OCI-LY7 (cell line): ENCODE measurements around the gene FAM131B. TPM values are rescaled to one million over a fixed set of nuclear protein-coding genes. Genes with fewer than 3 reads are reported as not detected.

ENCODE experiments used
- BruUV-seq: library from RNA; stranded (reverse); fragments of 400-500 nt; replicated peaks from 2 replicates; lab custom pipeline; 2021; lab: Mats Ljungman, UMichigan
- CTCF ChIA-PET: fragments of 300-600 bp; sonication (Branson Sonifier 250); formaldehyde crosslinking; loops from one replicate; lab custom pipeline; 2022; ENCODE audit warnings: antibody characterized with exemption; ENCODE audit not compliant: unreplicated experiment; lab: Charles Lee
- POLR2A ChIA-PET: fragments of 300-600 bp; sonication (Branson Sonifier 250); formaldehyde crosslinking; loops from one replicate; lab custom pipeline; 2022; ENCODE audit warnings: antibody characterized with exemption; lab: Charles Lee
- DNase-seq: peaks from one replicate; pipeline ENCODE4 v3.0.0-alpha.2; 2015; ENCODE audit warnings: low spot score
- H2AFZ ChIP-seq: fragments of 200-600 bp; sonication (generic), shearing (Covaris generic); 2 replicates; pipeline ENCODE4 v1.6.1; 2014; ENCODE audit warnings: mild to moderate bottlenecking, antibody characterized with exemption, low read length, moderate library complexity
- H3K27ac ChIP-seq: fragments of 200-600 bp; sonication (generic); 2 replicates; pipeline ENCODE4 v1.5.1; 2014; ENCODE audit warnings: mixed run types, low read depth, mild to moderate bottlenecking, moderate library complexity, low read length, inconsistent platforms; ENCODE audit not compliant: poor library complexity, severe bottlenecking
- H3K36me3 ChIP-seq: fragments of 200-600 bp; sonication (generic); 2 replicates; pipeline ENCODE4 v1.6.1; 2014; ENCODE audit warnings: mild to moderate bottlenecking, antibody characterized with exemption, low read length, moderate library complexity, mixed read lengths; ENCODE audit not compliant: insufficient read depth
- H3K4me1 ChIP-seq: fragments of 200-600 bp; sonication (generic); 2 replicates; pipeline ENCODE4 v1.5.1; 2014; ENCODE audit warnings: mild to moderate bottlenecking, low read length; ENCODE audit not compliant: insufficient read depth, poor library complexity, severe bottlenecking
- H3K4me2 ChIP-seq: fragments of 200-600 bp; sonication (generic); 2 replicates; pipeline ENCODE4 v1.6.1; 2014; ENCODE audit warnings: mild to moderate bottlenecking, low read length
- H3K4me3 ChIP-seq: fragments of 200-600 bp; sonication (generic); 2 replicates; pipeline ENCODE4 v1.5.1; 2014; ENCODE audit warnings: mild to moderate bottlenecking, low read depth, low read length; ENCODE audit not compliant: poor library complexity, severe bottlenecking
- H3K79me2 ChIP-seq: fragments of 200-600 bp; sonication (generic); 2 replicates; pipeline ENCODE4 v1.6.1; 2016; ENCODE audit warnings: low read depth, mild to moderate bottlenecking, low read length, moderate library complexity, mixed read lengths; ENCODE audit not compliant: insufficient read depth
- H3K9me2 ChIP-seq: fragments of 200-600 bp; sonication (generic); 2 replicates; pipeline ENCODE4 v1.6.1; 2016; ENCODE audit warnings: mild to moderate bottlenecking, low read length, mixed read lengths; ENCODE audit not compliant: insufficient read depth
- H3K9me3 ChIP-seq: fragments of 200-600 bp; sonication (generic); 2 replicates; pipeline ENCODE4 v1.6.1; 2014; ENCODE audit warnings: mild to moderate bottlenecking, mixed run types, low read length, mixed read lengths
- H4K20me1 ChIP-seq: fragments of 200-600 bp; sonication (generic); 2 replicates; pipeline ENCODE4 v1.6.1; 2014; ENCODE audit warnings: mild to moderate bottlenecking, antibody characterized with exemption, low read length, moderate library complexity, mixed read lengths; ENCODE audit not compliant: insufficient read depth
- EZH2phosphoT487 ChIP-seq: fragments of 200-600 bp; sonication (generic); IDR thresholded peaks from 2 replicates; pipeline ENCODE4 v1.6.1; 2018; ENCODE audit warnings: low read depth, borderline replicate concordance, mild to moderate bottlenecking, mixed run types, antibody characterized with exemption, low read length, moderate library complexity, mixed read lengths
- intact Hi-C: fragments of 100-400 bp; cut with micrococcal nuclease; formaldehyde crosslinking; loops from one replicate; pipeline ENCODE4 v1.10.0; 2022; ENCODE audit not compliant: unreplicated experiment
- total RNA-seq, 2 experiments: library from RNA; depleted of rRNA in 1 of 2; stranded (reverse); fragments of >200 nt in 1 of 2; shearing (Covaris generic) in 1 of 2; gene quantifications; 2 replicates each; pipeline ENCODE4 v1.2.3, GENCODE V29; 2014 to 2022
- TF ChIP-seq, protein P1 (sequence below): fragments of 200-600 bp; sonication (generic); conservative IDR thresholded peaks from 2 replicates; pipeline ENCODE4 v1.5.1; 2014; ENCODE audit warnings: mild to moderate bottlenecking, antibody characterized with exemption, low read length, moderate library complexity, mixed read lengths

The FAM131B gene
- total RNA-seq, 2 experiments from 2014 or later: not detected

DNA sequence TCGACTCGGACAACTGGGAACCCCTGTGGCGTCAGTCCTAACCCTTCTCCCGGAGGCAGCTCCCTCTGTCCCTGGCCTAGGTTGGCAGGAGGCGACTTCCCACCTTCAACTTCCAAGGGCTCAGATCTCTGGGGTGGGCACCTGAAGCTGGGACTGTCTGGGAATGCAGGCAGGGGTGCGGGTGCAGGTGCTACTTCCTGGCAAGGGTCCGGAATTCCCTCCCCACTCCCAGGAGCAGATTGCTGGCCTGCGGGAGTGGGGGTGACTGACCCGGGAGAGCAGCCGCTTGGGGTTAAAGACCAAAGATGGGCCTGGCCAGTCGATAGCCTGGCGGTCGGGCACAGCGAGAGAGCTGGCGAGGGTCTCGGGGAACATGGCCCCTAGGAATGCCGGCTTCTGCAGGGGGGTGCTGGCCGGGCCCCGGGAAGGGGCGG lies 45.8 kb upstream of the FAM131B start:
- DNase-seq: no peak
- H4K20me1 ChIP-seq: no peaks in the 10 kb centered on the region
- no peak overlapping the region for H3K4me2 ChIP-seq
- H3K9me2 ChIP-seq: no peaks in the 10 kb centered on the region
- no peak overlapping the region for H2AFZ ChIP-seq
- H3K36me3 ChIP-seq: no peaks in the 10 kb centered on the region
- H3K79me2 ChIP-seq: no peaks in the 10 kb centered on the region
- no TSS peak for BruUV-seq
- ChIA-PET CTCF (no interaction called here), POLR2A (interaction anchor here (1.1 kb wide), 1 partner anchor 148 kb away, joined by 3 read pairs; no protein-coding TSS in a partner anchor)
- H3K4me1 ChIP-seq: no peaks in the 10 kb centered on the region
- no peak overlapping the region for H3K4me3 ChIP-seq
- TF ChIP-seq EZH2phosphoT487: no peak
- TF ChIP-seq, protein P1, sequence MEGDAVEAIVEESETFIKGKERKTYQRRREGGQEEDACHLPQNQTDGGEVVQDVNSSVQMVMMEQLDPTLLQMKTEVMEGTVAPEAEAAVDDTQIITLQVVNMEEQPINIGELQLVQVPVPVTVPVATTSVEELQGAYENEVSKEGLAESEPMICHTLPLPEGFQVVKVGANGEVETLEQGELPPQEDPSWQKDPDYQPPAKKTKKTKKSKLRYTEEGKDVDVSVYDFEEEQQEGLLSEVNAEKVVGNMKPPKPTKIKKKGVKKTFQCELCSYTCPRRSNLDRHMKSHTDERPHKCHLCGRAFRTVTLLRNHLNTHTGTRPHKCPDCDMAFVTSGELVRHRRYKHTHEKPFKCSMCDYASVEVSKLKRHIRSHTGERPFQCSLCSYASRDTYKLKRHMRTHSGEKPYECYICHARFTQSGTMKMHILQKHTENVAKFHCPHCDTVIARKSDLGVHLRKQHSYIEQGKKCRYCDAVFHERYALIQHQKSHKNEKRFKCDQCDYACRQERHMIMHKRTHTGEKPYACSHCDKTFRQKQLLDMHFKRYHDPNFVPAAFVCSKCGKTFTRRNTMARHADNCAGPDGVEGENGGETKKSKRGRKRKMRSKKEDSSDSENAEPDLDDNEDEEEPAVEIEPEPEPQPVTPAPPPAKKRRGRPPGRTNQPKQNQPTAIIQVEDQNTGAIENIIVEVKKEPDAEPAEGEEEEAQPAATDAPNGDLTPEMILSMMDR: no peak
- intact Hi-C loops: no loop called here
- no peak overlapping the region for H3K27ac ChIP-seq
- H3K9me3 ChIP-seq: no peaks in the 10 kb centered on the region

DNA sequence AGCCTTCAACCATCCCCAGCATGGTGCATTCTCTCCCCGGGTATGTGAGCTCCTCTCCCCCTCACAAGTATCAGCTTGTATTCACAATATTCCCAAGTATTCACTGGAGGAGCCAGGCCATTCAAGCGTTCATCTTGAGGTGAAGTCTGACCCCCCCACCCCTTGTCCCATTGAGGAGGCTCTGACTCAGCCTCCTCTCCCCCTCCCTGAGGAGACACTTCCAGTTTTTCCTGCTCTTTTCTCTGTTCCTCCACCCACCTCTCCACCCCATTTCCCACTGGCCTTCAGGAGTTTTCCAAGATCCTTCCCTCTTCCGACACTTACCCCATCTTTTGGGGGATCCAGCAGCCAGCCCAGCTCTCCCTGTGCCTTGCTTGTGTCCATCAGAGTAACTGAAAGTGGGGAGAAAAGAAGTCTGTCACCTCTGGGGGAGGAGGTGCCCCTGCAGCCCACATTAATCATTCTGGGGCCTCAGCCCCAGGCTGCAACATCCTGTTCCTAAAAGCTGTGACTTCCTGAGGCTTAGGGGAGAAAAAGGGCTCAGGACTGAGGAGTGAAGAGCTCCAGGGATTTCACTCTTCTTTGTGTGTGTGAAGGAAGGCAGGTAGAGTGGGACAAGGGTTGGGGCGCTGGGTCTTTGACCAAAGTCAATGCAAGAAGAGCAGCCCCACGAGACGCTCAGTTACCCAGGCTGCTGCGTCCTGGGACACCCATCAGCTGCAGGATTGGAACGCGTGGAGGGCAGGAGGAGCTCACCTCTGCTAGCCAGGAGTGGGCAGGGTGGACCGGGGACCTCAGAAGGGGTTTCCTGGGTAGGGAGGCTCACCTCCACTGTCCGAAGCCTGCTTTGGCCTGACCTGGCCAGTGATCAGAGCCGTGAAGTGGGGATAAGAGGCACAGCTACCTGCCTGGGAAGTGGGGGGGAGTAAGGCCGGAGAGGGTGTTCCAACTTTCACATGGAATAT lies 45.1 kb upstream of the FAM131B start:
- TF ChIP-seq, protein P1: no peak
- TF ChIP-seq EZH2phosphoT487: no peak
- Histone ChIP-seq H3K79me2 (no peaks in the 10 kb centered on the region), H2AFZ (no peak overlapping the region), H4K20me1 (no peaks in the 10 kb centered on the region), H3K9me2 (no peaks in the 10 kb centered on the region), H3K27ac (no peak overlapping the region), H3K36me3 (no peaks in the 10 kb centered on the region), H3K9me3 (no peaks in the 10 kb centered on the region), H3K4me1 (no peaks in the 10 kb centered on the region), H3K4me2 (no peak overlapping the region), H3K4me3 (no peak overlapping the region)
- POLR2A ChIA-PET: interaction anchor here (0.9 to 1.1 kb wide), 2 partner anchors 9 to 147 kb away, joined by 3 to 4 read pairs; no protein-coding TSS in a partner anchor
- CTCF ChIA-PET: no interaction called here
- intact Hi-C loops: no loop called here
- DNase-seq: no peak
- no TSS peak for BruUV-seq

- no peak overlapping the region for H3K4me3 ChIP-seq
- H2AFZ ChIP-seq: no peak overlapping the region
- no peaks in the 10 kb centered on the region for H3K36me3 ChIP-seq
- ChIA-PET CTCF (no interaction called here), POLR2A (no interaction called here)
- H4K20me1 ChIP-seq: no peaks in the 10 kb centered on the region
- TF ChIP-seq, protein P1: no peak
- TF ChIP-seq EZH2phosphoT487: no peak
- H3K4me1 ChIP-seq: no peaks in the 10 kb centered on the region
- H3K9me2 ChIP-seq: no peaks in the 10 kb centered on the region
- no peak for DNase-seq
- intact Hi-C loops: no loop called here
- no peaks in the 10 kb centered on the region for H3K9me3 ChIP-seq
- no peak overlapping the region for H3K4me2 ChIP-seq
- H3K27ac ChIP-seq: no peak overlapping the region
- no TSS peak for BruUV-seq
- H3K79me2 ChIP-seq: no peaks in the 10 kb centered on the region
Measured at GRCh38 chr7:143406002-143406357, 43.5 kb upstream of the FAM131B start.
